Measurements from ENCODE around the gene ROBO4.

ROBO4 gene

GRCh38 chr11:124841201-124841600 lies 56.5 kb downstream of the ROBO4 start:
- DNase-seq (ENCODE audit: low read depth, low spot score) = no peak
- Histone ChIP-seq H3K27me3 (ENCODE audit: insufficient read depth, insufficient read length) (peaks cover 87% of the 10 kb centered on the region), H3K9ac (ENCODE audit: insufficient read length, low read depth) (no peak overlapping the region), H3K9me3 (ENCODE audit: insufficient read depth, low read length) (no peaks in the 10 kb centered on the region), H3K4me1 (ENCODE audit: insufficient read depth, insufficient read length) (no peaks in the 10 kb centered on the region), H3K4me3 (ENCODE audit: insufficient read length, low read depth) (no peak overlapping the region), H3K36me3 (ENCODE audit: insufficient read depth, insufficient read length, low read length) (no peaks in the 10 kb centered on the region)
- TF ChIP-seq YY1 (IDR thresholded peaks at IDR 0.05; ENCODE audit: insufficient read depth, insufficient read length) (no peak), SUZ12 (IDR thresholded peaks at IDR 0.05; ENCODE audit: extremely low read depth, insufficient read depth, insufficient read length) (no peak)

- Histone ChIP-seq H3K9ac (ENCODE audit: insufficient read length, low read depth) (no peak overlapping the region), H3K9me3 (ENCODE audit: insufficient read depth, low read length) (no peaks in the 10 kb centered on the region), H3K4me3 (ENCODE audit: insufficient read length, low read depth) (no peak overlapping the region), H3K36me3 (ENCODE audit: insufficient read depth, insufficient read length, low read length) (no peaks in the 10 kb centered on the region), H3K4me1 (ENCODE audit: insufficient read depth, insufficient read length) (no peaks in the 10 kb centered on the region), H3K27me3 (ENCODE audit: insufficient read depth, insufficient read length) (peaks cover 81% of the 10 kb centered on the region)
- DNase-seq (ENCODE audit: low read depth, low spot score) = no peak
- TF ChIP-seq SUZ12 (IDR thresholded peaks at IDR 0.05; ENCODE audit: extremely low read depth, insufficient read depth, insufficient read length) = no peak
- TF ChIP-seq ZNF274 (IDR thresholded peaks at IDR 0.05; ENCODE audit: low read depth, low read length) = no peak
- TF ChIP-seq YY1 (IDR thresholded peaks at IDR 0.05; ENCODE audit: insufficient read depth, insufficient read length) = no peak
These were observed 57.0 kb downstream of the ROBO4 start for GRCh38 chr11:124840666-124841065.

GRCh38 chr11:124839972-124840621 lies 57.6 kb downstream of the ROBO4 start:
- Histone ChIP-seq H3K9me3 (ENCODE audit: insufficient read depth, low read length) (no peaks in the 10 kb centered on the region), H3K36me3 (ENCODE audit: insufficient read depth, insufficient read length, low read length) (no peaks in the 10 kb centered on the region), H3K4me3 (ENCODE audit: insufficient read length, low read depth) (peak overlapping the region; percentile 36), H3K4me1 (ENCODE audit: insufficient read depth, insufficient read length) (no peaks in the 10 kb centered on the region), H3K27me3 (ENCODE audit: insufficient read depth, insufficient read length) (peaks cover 75% of the 10 kb centered on the region), H3K9ac (ENCODE audit: insufficient read length, low read depth) (peak overlapping the region; percentile 42)
- DNase-seq (ENCODE audit: low read depth, low spot score) = no peak
- no peak for TF ChIP-seq SUZ12 (IDR thresholded peaks at IDR 0.05; ENCODE audit: extremely low read depth, insufficient read depth, insufficient read length)
- no peak for TF ChIP-seq ZNF274 (IDR thresholded peaks at IDR 0.05; ENCODE audit: low read depth, low read length)
- TF ChIP-seq YY1 (IDR thresholded peaks at IDR 0.05; ENCODE audit: insufficient read depth, insufficient read length) = no peak

- H3K27me3 ChIP-seq (ENCODE audit: insufficient read depth, insufficient read length) = peaks cover 68% of the 10 kb centered on the region
These were observed 58.3 kb downstream of the ROBO4 start for GRCh38 chr11:124839128-124839971.

GRCh38 chr11:124838805-124839127 lies 58.9 kb downstream of the ROBO4 start:
- Histone ChIP-seq H3K4me3 (ENCODE audit: insufficient read length, low read depth) (peak overlapping the region; percentile 36), H3K9ac (ENCODE audit: insufficient read length, low read depth) (peak overlapping the region; percentile 50), H3K27me3 (ENCODE audit: insufficient read depth, insufficient read length) (peaks cover 62% of the 10 kb centered on the region), H3K9me3 (ENCODE audit: insufficient read depth, low read length) (no peaks in the 10 kb centered on the region), H3K36me3 (ENCODE audit: insufficient read depth, insufficient read length, low read length) (no peaks in the 10 kb centered on the region), H3K4me1 (ENCODE audit: insufficient read depth, insufficient read length) (no peaks in the 10 kb centered on the region)
- no peak for TF ChIP-seq ZNF274 (IDR thresholded peaks at IDR 0.05; ENCODE audit: low read depth, low read length)
- no peak for TF ChIP-seq SUZ12 (IDR thresholded peaks at IDR 0.05; ENCODE audit: extremely low read depth, insufficient read depth, insufficient read length)
- no peak for TF ChIP-seq YY1 (IDR thresholded peaks at IDR 0.05; ENCODE audit: insufficient read depth, insufficient read length)
- no peak for DNase-seq (ENCODE audit: low read depth, low spot score)

More at GRCh38 chr11:124839128-124839971, 58.3 kb downstream of the ROBO4 start:
- TF ChIP-seq YY1 (IDR thresholded peaks at IDR 0.05; ENCODE audit: insufficient read depth, insufficient read length) = no peak
- TF ChIP-seq SUZ12 (IDR thresholded peaks at IDR 0.05; ENCODE audit: extremely low read depth, insufficient read depth, insufficient read length) = peak; percentile 38
- no peaks in the 10 kb centered on the region for H3K9me3 ChIP-seq (ENCODE audit: insufficient read depth, low read length)
- H3K4me1 ChIP-seq (ENCODE audit: insufficient read depth, insufficient read length) = no peaks in the 10 kb centered on the region
- H3K36me3 ChIP-seq (ENCODE audit: insufficient read depth, insufficient read length, low read length) = no peaks in the 10 kb centered on the region
- DNase-seq (ENCODE audit: low read depth, low spot score) = no peak
- peak overlapping the region; percentile 36 for H3K4me3 ChIP-seq (ENCODE audit: insufficient read length, low read depth)
- peak overlapping the region; percentile 50 for H3K9ac ChIP-seq (ENCODE audit: insufficient read length, low read depth)

GRCh38 chr11:124837491-124837856 lies 60.2 kb downstream of the ROBO4 start:
- peak; percentile 56 for DNase-seq (ENCODE audit: low read depth, low spot score)

GRCh38 chr11:124835918-124836317 lies 61.7 kb downstream of the ROBO4 start:
- H3K9ac ChIP-seq (ENCODE audit: insufficient read length, low read depth) = no peak overlapping the region
- DNase-seq (ENCODE audit: low read depth, low spot score) = no peak

More at GRCh38 chr11:124837491-124837856, 60.2 kb downstream of the ROBO4 start:
- Histone ChIP-seq H3K9me3 (ENCODE audit: insufficient read depth, low read length) (no peaks in the 10 kb centered on the region), H3K4me1 (ENCODE audit: insufficient read depth, insufficient read length) (no peaks in the 10 kb centered on the region), H3K27me3 (ENCODE audit: insufficient read depth, insufficient read length) (peaks cover 49% of the 10 kb centered on the region), H3K9ac (ENCODE audit: insufficient read length, low read depth) (no peak overlapping the region), H3K4me3 (ENCODE audit: insufficient read length, low read depth) (no peak overlapping the region), H3K36me3 (ENCODE audit: insufficient read depth, insufficient read length, low read length) (no peaks in the 10 kb centered on the region)
- TF ChIP-seq SUZ12 (IDR thresholded peaks at IDR 0.05; ENCODE audit: extremely low read depth, insufficient read depth, insufficient read length) = no peak
- TF ChIP-seq ZNF274 (IDR thresholded peaks at IDR 0.05; ENCODE audit: low read depth, low read length) = no peak
- TF ChIP-seq YY1 (IDR thresholded peaks at IDR 0.05; ENCODE audit: insufficient read depth, insufficient read length) = no peak

More at GRCh38 chr11:124835918-124836317, 61.7 kb downstream of the ROBO4 start:
- Histone ChIP-seq H3K4me3 (ENCODE audit: insufficient read length, low read depth) (no peak overlapping the region), H3K27me3 (ENCODE audit: insufficient read depth, insufficient read length) (peaks cover 34% of the 10 kb centered on the region), H3K9me3 (ENCODE audit: insufficient read depth, low read length) (no peaks in the 10 kb centered on the region), H3K4me1 (ENCODE audit: insufficient read depth, insufficient read length) (no peaks in the 10 kb centered on the region), H3K36me3 (ENCODE audit: insufficient read depth, insufficient read length, low read length) (no peaks in the 10 kb centered on the region)
- no peak for TF ChIP-seq SUZ12 (IDR thresholded peaks at IDR 0.05; ENCODE audit: extremely low read depth, insufficient read depth, insufficient read length)
- TF ChIP-seq YY1 (IDR thresholded peaks at IDR 0.05; ENCODE audit: insufficient read depth, insufficient read length) = no peak
- TF ChIP-seq ZNF274 (IDR thresholded peaks at IDR 0.05; ENCODE audit: low read depth, low read length) = no peak
